GM19455 (cell line): ENCODE results near the gene FUT3.

Experiments
- ATAC-seq: cut with Tn5 transposase; IDR thresholded peaks from one replicate; pipeline ENCODE4 v1.9.1; 2021; ENCODE audit not compliant: unreplicated experiment

FUT3 gene

DNA sequence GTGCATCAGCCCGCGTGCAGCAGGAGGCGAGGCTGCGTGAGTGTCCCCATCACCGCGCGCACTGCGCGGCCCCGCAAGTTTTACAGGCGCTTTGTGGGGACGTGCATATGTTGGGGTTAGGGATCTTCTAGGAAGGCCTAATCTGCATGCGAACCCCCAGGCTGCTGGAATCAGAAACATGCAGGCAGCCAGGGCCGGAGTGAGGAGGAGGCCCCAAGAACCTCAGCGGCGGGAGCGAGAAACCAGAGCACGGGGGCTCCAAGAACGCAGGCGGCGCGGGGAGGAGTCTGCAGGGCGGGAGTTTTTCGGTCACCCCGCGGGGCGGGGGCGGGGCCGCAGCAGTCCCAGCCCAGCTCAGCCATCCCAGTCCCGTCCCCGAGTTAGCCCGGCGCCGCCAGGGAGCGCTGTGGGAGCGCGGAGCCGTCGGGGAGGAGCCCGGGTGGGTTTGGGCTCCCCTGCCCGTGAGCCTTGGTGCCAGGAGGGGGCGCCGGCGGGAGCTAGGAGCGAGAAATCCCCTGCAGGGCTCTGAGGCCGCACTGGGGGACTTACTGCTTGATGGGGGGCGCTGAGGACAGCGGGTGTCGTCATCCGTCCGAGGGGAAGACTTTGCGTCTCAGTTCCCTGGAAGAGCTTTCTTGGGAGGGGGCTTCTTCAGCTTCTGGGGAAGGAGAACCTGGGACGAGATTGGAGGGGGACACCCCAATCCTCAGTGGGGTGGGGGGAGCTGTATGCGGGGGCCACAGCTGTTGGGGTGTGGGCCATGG lies 47.3 kb downstream of the FUT3 start:
- no peak for ATAC-seq

DNA sequence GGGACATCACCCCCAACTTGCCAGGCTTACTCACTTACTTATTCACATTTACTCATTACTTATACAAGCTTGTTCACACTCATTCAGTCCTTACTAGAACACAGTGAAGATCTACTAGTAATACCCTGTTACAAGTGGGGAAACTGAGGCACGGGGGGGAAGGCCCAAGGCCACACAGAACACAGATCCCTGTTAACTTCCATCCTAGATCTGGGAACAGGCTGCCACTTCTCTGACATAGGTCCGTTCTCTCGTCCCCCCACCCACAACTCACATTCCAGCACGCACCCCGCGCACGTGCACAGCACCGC lies 47.9 kb downstream of the FUT3 start:
- no peak for ATAC-seq

DNA sequence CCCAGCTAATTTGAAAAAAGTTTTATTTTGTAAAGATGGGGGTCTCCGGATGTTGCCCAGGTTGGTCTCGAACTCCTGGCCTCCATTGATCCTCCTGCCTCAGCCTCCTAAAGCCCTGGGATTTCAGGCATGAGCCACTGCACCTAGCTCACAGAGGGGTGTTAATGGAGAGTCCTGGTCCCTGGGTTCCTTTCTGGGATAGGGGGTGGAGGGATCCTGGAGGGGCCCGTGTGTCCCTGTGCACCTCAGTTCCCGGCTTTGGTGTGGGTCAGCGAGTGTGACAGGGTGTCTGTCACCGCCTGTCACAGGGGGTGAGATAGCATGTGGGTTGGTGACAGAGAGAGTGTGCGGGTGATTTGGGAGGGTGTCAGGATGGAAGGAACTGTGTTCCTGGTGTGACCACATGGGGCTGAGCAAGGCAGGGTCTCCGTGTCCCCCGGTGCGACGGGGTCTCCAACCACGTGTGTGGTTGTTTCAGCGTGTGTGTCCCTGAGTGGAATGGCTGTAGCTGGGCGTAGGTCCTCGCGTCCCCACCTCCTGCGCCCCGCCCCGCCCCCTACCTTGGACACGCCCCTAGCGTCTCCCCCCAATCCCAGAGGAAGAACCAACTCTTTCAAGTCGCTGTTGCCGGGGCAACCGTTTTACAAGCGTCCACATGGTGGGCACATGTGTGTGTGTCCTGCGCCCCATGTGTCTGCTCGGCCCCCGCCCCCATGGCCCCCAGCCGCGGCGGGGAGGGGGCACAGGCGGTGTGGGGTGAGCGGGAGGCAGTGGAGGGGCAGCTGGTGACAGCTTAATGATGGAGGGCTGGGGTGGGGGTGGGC lies 49.2 kb downstream of the FUT3 start:
- ATAC-seq = no peak

DNA sequence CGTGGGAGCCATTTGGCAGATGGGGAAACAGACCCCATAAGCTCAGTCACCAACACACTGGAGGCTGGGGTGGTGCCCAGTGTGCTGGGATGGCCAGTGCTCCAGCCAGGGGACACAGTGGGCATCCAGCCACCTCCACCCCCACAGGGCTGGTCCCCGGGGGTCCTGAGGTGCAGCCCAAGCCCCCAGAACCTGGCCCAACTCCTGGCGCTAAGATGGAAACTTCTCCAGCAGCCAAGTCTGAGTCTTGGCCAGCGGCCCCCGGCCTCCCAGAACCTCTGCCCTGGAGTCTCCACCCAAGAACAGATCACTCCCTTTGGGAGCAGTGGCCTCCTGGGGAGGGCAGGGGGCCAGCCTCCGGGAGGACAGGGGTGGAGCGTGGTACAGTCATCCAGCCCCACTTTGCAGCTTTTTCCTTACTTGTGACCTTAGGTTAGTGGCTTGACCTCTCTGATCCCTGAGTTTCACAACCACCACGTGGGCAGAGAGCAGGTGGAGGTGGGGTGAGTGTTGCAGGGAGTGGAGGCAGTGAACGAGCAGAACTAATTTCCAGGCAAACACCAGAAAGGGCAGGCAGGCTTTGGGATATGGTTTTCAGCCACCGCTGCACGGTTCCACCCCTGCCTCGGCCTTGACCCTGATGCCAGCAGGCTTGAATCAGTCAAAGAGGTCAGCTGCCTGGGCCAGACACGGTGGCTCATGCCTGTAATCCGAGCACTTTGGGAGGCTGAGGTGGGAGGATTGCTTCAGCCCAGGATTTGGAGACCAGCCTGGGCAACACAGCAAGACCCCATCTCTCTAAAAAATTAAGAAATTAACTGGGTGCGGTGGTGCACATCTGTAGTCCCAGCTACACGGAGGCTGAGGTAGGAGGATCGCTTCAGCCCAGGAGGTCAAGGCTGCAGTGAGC lies 50.6 kb downstream of the FUT3 start:
- no peak for ATAC-seq

DNA sequence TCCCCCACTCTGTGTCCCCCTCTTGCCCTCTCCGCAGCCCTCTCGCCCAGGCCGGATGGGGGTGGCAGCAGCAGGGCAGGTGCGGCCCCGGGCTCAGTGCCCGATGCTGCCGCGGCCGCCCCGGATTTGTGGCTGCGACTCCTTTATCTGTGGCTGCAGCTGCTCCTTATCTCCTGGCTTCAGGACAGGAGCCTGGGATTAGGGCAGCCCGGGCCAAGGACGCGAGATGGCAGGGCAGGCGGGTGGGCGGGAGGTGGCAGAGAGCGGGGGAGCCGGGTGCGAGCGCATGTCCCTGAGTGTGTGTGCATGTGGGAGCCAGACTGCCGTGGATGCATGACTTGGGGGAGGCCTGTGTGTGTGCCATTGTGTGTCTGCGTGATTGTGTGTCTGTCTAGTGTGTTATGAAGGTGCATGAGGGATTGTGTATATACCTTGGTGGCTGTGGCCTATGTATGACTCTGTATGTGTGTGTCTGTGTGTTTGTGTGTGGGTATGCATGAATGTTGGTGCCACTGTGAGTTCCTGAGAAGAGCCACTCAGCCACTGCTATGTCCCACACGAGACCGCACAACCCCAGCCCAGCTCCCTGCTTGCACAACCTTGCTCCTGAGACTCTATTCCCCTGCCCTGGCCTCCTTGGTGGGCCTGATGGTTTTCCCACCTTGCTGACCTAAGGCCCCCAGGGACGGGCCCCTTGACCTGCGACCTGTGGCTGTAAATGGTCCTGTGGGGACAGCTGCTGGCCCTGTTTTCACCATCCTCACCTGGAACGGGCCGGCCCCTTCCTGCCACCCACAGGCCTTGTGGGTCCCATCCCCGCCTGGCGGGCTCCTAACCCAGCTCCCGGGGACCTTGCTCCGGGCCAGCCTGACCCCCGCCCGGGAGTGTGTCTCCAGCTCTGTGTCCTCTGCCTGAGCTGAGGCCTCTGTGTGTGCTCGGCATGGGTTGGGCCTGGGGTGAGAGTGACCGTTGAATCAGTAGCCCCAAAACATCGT lies 51.7 kb downstream of the FUT3 start:
- ATAC-seq = no peak

DNA sequence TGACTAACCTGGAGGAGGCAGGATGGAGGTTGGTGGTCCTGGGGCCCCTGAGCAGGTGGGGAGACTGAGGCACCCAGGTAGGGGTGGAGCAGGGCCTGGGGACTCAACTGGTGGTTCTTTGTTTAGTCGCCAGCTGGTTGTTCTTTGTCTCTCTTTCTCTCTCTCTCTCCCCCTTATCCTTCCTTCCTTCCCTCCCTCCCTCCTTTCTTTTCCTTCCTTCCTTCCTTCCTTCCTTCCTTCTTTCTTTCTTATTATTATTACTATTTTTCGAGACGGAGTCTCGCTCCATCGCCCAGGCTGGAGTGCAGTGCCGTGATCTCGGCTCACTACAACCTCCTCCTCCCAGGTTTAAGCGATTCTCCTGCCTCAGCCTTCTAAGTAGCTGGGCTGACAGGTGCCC lies 53.0 kb downstream of the FUT3 start:
- ATAC-seq = no peak

DNA sequence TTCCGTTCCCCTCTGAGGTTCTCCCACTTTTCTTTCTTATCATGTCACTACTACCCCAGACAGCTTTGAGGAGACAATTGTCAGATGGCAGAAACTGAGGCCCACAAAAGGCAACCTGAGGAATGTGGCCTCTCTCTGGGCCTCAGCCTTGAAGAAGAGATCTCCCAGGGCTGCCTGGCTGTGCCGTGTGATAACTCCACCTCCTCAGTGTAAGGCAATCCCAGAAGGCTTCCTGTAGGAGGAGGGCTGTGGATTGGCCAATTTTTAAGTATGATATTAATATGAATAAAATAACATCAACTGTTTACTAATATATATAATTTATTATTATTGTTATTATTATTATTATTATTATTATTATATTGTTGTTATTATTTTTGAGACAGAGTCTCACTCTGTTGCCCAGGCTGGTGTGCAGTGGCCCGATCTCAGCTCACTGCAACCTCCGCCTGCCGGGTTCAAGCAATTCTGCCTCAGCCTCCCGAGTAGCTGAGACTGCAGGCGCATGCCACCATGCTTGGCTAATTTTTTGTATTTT lies 55.8 kb downstream of the FUT3 start:
- ATAC-seq = no peak

DNA sequence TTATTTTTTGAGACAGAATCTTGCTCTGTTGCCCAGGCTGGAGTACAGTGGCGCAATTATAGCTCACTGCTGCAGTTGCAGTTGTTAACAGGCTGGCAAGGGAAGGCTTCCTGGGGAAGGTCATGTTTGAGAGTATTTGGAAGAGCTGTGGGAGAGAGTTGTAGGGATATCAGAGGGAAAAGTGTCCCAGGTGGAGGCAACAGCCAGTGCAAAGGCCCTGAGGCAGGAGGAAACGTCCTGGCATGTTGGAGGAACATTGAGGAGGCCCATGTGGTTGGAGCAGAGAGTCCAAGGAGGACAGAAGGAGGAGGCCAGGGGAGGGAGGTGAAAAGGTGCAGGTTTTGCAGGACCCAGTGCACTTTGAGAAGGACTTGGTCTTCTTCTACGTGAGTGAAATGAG lies 58.1 kb downstream of the FUT3 start:
- no peak for ATAC-seq
